Liver (tissue), 3 donors: ENCODE results near the gene AMIGO2.

Source experiments
- ATF3 ChIP-seq: IDR thresholded peaks from 2 replicates; pipeline ENCODE4 v1.6.1; 2016; ENCODE audit warnings: antibody characterized with exemption
- CTCF ChIP-seq: fragments of 150-350 bp; IDR thresholded peaks from 2 replicates; pipeline ENCODE4 v1.5.1; 2017; ENCODE audit warnings: improper control_type of control experiment, low read depth, low read length; ENCODE audit not compliant: missing input control
- EGR1 ChIP-seq, 2 donors: IDR thresholded peaks; 2 replicates each; pipeline ENCODE4 v1.6.1; 2016 to 2018; ENCODE audit warnings: antibody characterized with exemption in 2 of 2, low read depth in 2 of 2
- MAX ChIP-seq: IDR thresholded peaks from 2 replicates; pipeline ENCODE4 v1.6.1; 2016; ENCODE audit warnings: antibody characterized with exemption
- RAD21 ChIP-seq, 2 donors: IDR thresholded peaks; 2 replicates each; pipeline ENCODE4 v1.6.1; 2016; ENCODE audit warnings: antibody characterized with exemption in 2 of 2, mild to moderate bottlenecking in 2 of 2
- REST ChIP-seq: IDR thresholded peaks from 2 replicates; pipeline ENCODE4 v1.6.1; 2016; ENCODE audit warnings: antibody characterized with exemption, mild to moderate bottlenecking
- TAF1 ChIP-seq: conservative IDR thresholded peaks from 2 replicates; pipeline ENCODE4 v1.6.1; 2016; ENCODE audit warnings: antibody characterized with exemption, mild to moderate bottlenecking
- YY1 ChIP-seq: IDR thresholded peaks from 2 replicates; pipeline ENCODE4 v1.6.1; 2016; ENCODE audit warnings: antibody characterized with exemption, mild to moderate bottlenecking
- ZBTB33 ChIP-seq: IDR thresholded peaks from 2 replicates; pipeline ENCODE4 v1.6.1; 2016; ENCODE audit warnings: antibody characterized with exemption
- donor health status: healthy.
- donor health status: healthy.

GRCh38 chr12:47082283-47082682 is 2.5 kb upstream of the AMIGO2 start:
- TF ChIP-seq ZBTB33 (no peak), RAD21 (IDR thresholded peaks at IDR 0.05) (no peak), MAX (no peak), CTCF (no peak), REST (no peak), EGR1 (IDR thresholded peaks at IDR 0.05; ENCODE audit: low read depth in 2 of 2) (no peak), TAF1 (no peak), YY1 (no peak), ATF3 (no peak)
